Osteocyte (in vitro differentiated cells): ENCODE results near the gene KCNN3. TPM values are rescaled to one million over a fixed set of nuclear protein-coding genes. Genes with fewer than 3 reads are reported as not detected.
A peak's percentile ranks its signal among the peaks of the same experiment; 100 is the strongest.

Experiments used
- DNase-seq: peaks from one replicate; pipeline ENCODE4 v3.0.0; 2021; ENCODE audit warnings: mixed read lengths; ENCODE audit not compliant: unreplicated experiment; ENCODE audit errors: extremely low spot score
- H3K27ac Mint-ChIP-seq: one replicate; pipeline ENCODE4 v1.8.0; 2021; ENCODE audit warnings: mild to moderate bottlenecking, mixed read lengths; ENCODE audit not compliant: unreplicated experiment
- H3K27me3 Mint-ChIP-seq: one replicate; pipeline ENCODE4 v1.8.0; 2021; ENCODE audit warnings: mixed read lengths; ENCODE audit not compliant: unreplicated experiment
- H3K36me3 Mint-ChIP-seq: one replicate; pipeline ENCODE4 v1.8.0; 2021; ENCODE audit warnings: mixed read lengths; ENCODE audit not compliant: unreplicated experiment
- H3K4me1 Mint-ChIP-seq: one replicate; pipeline ENCODE4 v1.8.0; 2021; ENCODE audit warnings: mixed read lengths; ENCODE audit not compliant: unreplicated experiment
- H3K4me3 Mint-ChIP-seq: one replicate; pipeline ENCODE4 v1.8.0; 2021; ENCODE audit warnings: mild to moderate bottlenecking, moderate library complexity, mixed read lengths; ENCODE audit not compliant: unreplicated experiment
- H3K9me3 Mint-ChIP-seq: one replicate; pipeline ENCODE4 v1.8.0; 2021; ENCODE audit warnings: mixed read lengths; ENCODE audit not compliant: unreplicated experiment
- total RNA-seq: library from RNA; stranded (reverse); gene quantifications from 2 replicates; pipeline ENCODE4 v1.2.1, GENCODE V29; 2021
- TF ChIP-seq, protein P1 (sequence below): fragments of 200-600 bp; sonication (generic); IDR thresholded peaks from 2 replicates; pipeline ENCODE4 v1.5.0; 2021; ENCODE audit warnings: antibody characterized with exemption, mild to moderate bottlenecking, moderate library complexity

KCNN3 gene
- total RNA-seq, 1 donor from 2014 or later, result 0.16 TPM

- H3K27ac Mint-ChIP-seq, result peak overlapping the region; percentile 1
- no peaks in the 10 kb centered on the region for H3K36me3 Mint-ChIP-seq
- no peak overlapping the region for H3K4me3 Mint-ChIP-seq
- H3K9me3 Mint-ChIP-seq, result no peaks in the 10 kb centered on the region
- H3K27me3 Mint-ChIP-seq, result no peaks in the 10 kb centered on the region
- DNase-seq, result no peak
- H3K4me1 Mint-ChIP-seq, result peaks cover 44% of the 10 kb centered on the region
- TF ChIP-seq, protein P1, sequence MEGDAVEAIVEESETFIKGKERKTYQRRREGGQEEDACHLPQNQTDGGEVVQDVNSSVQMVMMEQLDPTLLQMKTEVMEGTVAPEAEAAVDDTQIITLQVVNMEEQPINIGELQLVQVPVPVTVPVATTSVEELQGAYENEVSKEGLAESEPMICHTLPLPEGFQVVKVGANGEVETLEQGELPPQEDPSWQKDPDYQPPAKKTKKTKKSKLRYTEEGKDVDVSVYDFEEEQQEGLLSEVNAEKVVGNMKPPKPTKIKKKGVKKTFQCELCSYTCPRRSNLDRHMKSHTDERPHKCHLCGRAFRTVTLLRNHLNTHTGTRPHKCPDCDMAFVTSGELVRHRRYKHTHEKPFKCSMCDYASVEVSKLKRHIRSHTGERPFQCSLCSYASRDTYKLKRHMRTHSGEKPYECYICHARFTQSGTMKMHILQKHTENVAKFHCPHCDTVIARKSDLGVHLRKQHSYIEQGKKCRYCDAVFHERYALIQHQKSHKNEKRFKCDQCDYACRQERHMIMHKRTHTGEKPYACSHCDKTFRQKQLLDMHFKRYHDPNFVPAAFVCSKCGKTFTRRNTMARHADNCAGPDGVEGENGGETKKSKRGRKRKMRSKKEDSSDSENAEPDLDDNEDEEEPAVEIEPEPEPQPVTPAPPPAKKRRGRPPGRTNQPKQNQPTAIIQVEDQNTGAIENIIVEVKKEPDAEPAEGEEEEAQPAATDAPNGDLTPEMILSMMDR, result peak; percentile 72
Observed at GRCh38 chr1:154863315-154864174, 6.5 kb downstream of the KCNN3 start.

DNA sequence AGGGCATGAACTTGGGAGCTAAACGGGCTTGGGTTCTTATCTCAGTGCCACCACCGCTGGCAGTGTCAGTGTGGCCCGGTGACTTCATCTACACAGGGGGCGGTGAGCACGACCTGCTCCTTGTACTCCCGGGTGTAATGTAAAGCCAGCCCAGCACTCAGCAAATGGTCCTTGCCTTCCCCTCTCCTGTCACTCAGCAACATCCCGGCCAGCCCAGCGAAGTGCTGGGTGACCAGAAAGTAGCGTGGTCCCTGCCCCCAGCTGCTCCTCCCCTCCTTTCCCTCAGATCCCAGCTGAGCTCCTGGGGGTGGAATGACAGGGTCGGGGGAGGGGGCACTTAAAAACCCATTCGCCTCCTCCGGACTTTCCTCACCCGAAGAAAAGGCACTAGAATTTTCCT lies 7.2 kb downstream of the KCNN3 start:
- no peak for DNase-seq
- Mint-ChIP-seq H3K9me3 (no peaks in the 10 kb centered on the region), H3K4me1 (peaks cover 39% of the 10 kb centered on the region), H3K27me3 (no peaks in the 10 kb centered on the region), H3K36me3 (no peaks in the 10 kb centered on the region), H3K4me3 (no peak overlapping the region), H3K27ac (no peak overlapping the region)
- TF ChIP-seq, protein P1, result no peak

DNA sequence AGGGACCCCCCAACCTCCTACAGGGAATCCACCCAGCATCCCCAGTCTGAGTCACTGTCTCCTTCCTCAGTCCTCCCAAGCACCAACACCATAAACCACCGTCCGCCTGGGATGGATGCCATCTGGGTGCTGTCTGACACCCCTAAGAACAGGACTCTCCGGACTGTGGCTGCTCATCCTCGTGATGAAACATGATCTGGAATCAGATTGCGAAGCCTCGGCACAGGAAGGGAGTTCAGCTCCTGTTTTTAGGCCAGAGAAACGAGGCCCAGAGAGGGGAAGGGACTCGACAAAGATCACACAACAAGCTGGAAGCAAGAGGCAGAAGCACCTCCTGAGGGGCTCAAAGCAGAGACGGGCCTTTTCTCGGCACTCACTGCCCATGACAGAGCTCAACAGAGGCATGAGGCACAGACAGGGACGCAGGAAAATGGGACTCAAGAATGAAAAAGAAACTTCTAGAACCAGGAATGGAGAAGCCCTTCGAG lies 8.4 kb downstream of the KCNN3 start:
- TF ChIP-seq, protein P1, result no peak
- peaks cover 30% of the 10 kb centered on the region for H3K4me1 Mint-ChIP-seq
- peak overlapping the region; percentile 16 for H3K27ac Mint-ChIP-seq
- no peaks in the 10 kb centered on the region for H3K9me3 Mint-ChIP-seq
- H3K36me3 Mint-ChIP-seq, result no peaks in the 10 kb centered on the region
- no peak overlapping the region for H3K4me3 Mint-ChIP-seq
- no peak for DNase-seq
- no peaks in the 10 kb centered on the region for H3K27me3 Mint-ChIP-seq

DNA sequence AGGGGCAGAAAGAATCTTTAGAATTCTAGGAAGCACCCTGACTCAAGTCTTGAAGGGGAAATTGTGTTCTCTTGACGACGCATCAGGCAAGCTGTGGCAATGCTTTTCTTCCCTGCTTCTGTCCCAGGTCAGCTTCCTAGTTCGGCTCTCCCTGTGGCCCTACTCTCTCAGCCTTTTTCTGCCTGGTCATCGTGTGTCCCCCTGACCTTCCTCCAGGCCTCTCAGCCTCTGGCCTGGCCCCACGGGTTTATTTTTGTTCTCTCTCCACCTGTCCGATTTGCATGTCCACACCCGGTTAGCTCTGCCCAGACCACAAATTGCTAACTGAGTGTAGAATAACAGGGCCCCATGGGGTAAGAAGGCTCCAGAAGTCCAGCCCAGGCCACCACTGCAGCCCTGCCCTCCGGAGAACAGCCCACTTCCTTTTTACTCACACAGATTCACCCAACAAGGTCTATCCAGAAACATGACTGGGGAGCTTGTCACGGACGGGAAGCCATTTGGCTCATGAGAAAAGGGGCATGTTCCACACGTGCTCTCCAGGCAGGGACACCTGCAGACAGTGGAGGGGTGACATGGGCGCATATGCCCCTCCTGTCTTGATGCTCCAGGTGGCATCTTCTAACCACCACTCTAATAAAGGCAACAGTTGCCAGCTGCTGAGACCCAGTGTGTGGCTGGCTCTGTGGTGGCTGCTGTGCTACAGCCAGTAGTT lies 9.8 kb downstream of the KCNN3 start:
- H3K36me3 Mint-ChIP-seq, result no peaks in the 10 kb centered on the region
- no peaks in the 10 kb centered on the region for H3K9me3 Mint-ChIP-seq
- H3K4me3 Mint-ChIP-seq, result no peak overlapping the region
- peak overlapping the region; percentile 11 for H3K27ac Mint-ChIP-seq
- no peak for DNase-seq
- H3K27me3 Mint-ChIP-seq, result no peaks in the 10 kb centered on the region
- peaks cover 24% of the 10 kb centered on the region for H3K4me1 Mint-ChIP-seq
- TF ChIP-seq, protein P1, result no peak

DNA sequence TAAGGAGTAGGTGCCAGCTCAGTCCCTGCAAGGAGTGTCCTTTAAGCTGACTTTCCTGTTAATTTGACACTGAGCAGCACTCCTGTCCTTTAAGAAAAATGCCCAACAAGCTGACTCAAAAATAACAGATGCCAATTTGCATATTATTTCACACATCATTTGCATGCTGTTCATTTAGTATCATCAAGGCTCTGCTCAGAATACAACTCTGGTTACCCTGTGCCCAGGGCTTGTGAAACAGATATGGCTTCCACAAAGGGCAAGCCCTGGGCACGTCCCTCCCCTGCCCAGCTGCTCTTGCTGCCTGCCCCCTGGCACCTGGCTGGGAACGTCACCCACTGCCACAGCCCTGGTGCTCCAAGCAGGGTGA lies 10.3 kb downstream of the KCNN3 start:
- DNase-seq, result no peak
- Mint-ChIP-seq H3K27me3 (no peaks in the 10 kb centered on the region), H3K9me3 (no peaks in the 10 kb centered on the region), H3K4me1 (peaks cover 24% of the 10 kb centered on the region), H3K27ac (no peak overlapping the region), H3K36me3 (no peaks in the 10 kb centered on the region), H3K4me3 (no peak overlapping the region)
- TF ChIP-seq, protein P1, result no peak
